ENCODE measurements around the gene KCTD20.

DNA sequence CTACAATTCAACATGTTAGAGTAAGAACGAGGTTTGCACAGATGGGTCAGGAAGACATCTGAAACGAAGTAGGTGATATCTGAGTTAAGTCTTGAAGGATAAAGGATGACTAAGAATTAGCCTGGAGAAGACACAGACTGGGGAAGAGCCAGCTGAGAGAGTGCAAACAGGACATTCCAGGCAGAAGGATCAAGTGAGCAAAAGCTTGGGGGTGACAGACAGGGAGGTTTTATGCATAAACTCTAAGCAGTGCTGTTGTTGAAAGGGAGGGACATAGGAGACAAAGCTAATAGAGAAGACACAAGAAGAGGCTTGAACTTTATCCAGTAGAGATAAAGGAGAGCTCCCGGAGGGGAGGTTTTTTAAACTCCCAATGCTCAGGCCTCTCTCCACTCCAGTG, 40.3 kb upstream of the KCTD20 start:
- TF ChIP-seq EZH2 (IDR thresholded peaks at IDR 0.05; ENCODE audit: borderline replicate concordance) = no peak
- no peak for TF ChIP-seq CTCF (IDR thresholded peaks at IDR 0.05; ENCODE audit: poor library complexity)
- no peak for TF ChIP-seq EZH2phosphoT487 (IDR thresholded peaks at IDR 0.05; ENCODE audit: low read depth, severe bottlenecking, unreplicated experiment)
